GM18502 (cell line): Measurements from ENCODE around the gene ADA.

ENCODE experiments used
- ATAC-seq: cut with Tn5 transposase; IDR thresholded peaks from one replicate; pipeline ENCODE4 v1.9.1; 2021; ENCODE audit warnings: mild to moderate bottlenecking; ENCODE audit not compliant: unreplicated experiment, poor library complexity

The ADA gene

GRCh38 chr20:44627364-44628010 is 24.0 kb downstream of the ADA start:
- ATAC-seq, result no peak

DNA sequence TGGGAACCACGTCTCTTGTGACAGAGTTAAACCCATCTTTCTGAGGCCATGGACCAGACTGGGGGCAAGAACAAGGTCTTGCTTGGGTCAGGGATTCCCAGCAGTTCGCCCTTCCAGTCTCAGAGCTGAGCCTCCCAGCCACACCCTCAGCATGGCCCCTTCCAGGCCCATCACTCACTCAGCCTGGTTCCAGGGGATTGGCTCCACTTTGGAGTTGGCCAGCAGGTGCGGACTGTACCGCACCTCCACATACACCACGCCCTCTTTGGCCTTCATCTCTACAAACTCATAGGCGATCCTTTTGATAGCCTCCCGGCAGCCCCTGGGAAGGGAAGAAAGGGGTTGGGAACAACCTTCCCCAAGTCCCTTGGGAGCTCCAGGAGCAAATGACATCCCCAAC is 25.2 kb downstream of the ADA start:
- ATAC-seq, result no peak

GRCh38 chr20:44625361-44625760 is 26.1 kb downstream of the ADA start:
- ATAC-seq, result no peak

DNA sequence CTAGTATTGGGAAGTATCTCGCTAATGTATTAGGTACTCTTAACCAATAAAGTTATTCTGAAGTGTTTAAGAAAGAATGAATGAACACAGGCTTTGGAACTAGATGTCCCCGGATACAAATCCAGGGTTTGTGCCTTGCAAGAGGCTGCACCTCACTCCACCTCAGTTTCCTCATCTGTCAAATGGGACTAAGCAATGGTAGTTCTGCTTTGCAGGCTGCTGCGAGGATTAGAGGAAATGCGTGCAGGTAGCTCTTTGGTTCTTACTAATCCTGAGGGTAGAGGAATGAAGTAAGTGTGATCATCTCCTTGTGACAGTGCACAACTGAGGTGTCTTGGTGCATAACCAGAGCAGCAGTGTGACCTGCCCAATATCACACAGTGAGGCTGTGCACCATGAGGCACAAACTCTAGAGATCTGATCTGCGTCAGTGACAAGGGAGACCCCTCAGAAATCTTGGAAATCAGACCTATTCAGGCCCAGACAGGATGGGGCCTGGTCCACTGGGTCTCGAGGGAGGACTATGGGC is 26.7 kb downstream of the ADA start:
- ATAC-seq, result no peak

DNA sequence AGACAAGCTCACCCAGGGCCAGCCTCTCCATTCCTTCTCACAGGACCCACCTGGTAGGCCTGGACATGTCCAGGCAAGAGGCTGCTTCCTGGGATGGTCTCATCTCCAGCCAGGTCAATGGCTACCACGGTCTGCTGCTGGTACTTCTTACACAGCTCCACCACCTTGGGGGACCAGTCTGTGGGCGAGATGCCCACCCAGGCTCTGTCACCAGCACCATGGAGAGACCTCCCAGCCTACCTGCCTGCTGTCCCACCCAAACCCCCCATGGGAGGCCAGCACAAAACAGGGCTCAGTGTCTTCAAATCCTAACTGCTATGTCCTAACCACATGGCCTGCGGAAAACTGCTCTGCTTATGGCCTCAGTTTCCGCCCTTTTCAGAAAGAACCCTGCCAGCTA is 27.3 kb downstream of the ADA start:
- no peak for ATAC-seq

- ATAC-seq, result no peak
Measured at GRCh38 chr20:44622501-44623270, 28.8 kb downstream of the ADA start.

GRCh38 chr20:44621939-44622338 is 29.6 kb downstream of the ADA start:
- no peak for ATAC-seq

DNA sequence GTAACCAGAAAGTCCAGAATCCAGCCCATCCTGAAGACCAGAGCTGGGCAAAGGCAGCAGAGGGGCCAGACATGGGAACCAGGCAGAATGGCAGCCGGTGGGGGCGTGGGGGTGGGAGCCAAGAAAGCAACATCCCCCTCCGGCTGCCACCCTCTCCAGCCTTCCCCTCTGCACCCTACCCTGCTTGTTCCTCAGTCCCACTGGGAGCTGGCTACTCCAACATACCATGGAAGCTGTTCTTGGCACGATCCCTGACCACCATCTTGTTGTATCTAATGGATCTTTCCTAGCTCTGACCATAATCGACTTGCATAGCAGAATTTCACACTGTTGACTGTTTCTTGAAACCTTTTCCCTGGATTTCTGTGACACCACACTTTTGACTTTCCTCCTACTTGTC is 30.2 kb downstream of the ADA start:
- ATAC-seq, result no peak

- no peak for ATAC-seq
Measured at GRCh38 chr20:44620030-44620429, 31.5 kb downstream of the ADA start.

GRCh38 chr20:44619294-44619693 is 32.2 kb downstream of the ADA start:
- ATAC-seq, result no peak

DNA sequence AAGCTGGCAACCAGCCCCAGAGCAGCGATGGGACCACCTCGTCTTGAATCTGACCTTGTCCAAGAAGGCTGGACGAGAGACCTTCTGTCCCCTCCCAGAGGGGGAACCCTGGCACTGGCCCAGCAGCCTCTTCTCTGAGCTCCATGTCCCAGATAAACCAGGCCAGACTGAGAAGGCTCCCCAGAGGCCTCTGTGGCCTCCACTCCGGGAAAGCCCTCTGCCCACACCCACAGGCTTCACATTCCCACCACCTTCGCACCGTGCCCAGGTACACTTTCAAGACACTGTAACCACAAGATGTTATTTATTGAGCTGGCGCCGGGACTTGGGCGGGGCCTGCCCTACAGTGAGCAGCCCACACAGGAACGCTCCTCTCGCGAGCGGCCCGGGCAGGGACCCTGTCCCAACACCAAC is 33.2 kb downstream of the ADA start:
- ATAC-seq, result no peak

DNA sequence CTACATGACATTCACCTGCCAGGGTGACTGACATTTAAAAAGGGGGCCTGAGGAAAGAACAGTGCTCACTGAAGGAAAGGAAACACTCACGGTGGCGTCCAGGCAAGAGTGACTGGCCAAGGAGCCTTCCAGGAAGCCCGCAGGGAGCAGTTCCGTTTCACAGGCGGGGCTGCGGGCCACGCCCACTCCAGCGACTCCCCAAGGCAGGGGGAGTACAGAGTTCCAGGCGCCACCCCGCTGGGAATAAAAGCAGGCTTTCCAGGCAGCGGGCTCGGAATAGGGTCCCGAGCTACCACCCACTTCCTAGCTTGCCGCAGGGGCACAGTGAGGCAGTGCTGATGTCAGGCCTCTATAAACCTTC is 34.9 kb downstream of the ADA start:
- ATAC-seq, result no peak

GRCh38 chr20:44615876-44616603 is 35.5 kb downstream of the ADA start:
- ATAC-seq, result no peak

- no peak for ATAC-seq
Measured at GRCh38 chr20:44615169-44615791, 36.2 kb downstream of the ADA start.

DNA sequence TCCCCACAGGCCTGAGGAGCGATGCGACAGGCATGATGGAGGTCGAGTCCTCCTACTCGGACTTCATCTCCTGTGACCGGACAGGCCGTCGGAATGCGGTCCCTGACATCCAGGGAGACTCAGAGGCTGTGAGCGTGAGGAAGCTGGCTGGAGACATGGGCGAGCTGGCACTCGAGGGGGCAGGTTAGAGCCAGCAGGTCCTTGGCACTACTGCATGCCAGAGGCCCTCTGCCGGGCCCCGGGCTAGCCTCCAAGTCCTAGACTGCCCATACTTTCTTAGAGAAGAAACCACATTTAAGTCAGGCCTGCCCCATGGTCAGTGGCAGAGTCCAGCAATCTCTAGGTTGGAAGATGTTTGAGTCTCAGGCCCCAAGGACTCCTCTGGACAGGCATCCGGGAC is 37.0 kb downstream of the ADA start:
- no peak for ATAC-seq

DNA sequence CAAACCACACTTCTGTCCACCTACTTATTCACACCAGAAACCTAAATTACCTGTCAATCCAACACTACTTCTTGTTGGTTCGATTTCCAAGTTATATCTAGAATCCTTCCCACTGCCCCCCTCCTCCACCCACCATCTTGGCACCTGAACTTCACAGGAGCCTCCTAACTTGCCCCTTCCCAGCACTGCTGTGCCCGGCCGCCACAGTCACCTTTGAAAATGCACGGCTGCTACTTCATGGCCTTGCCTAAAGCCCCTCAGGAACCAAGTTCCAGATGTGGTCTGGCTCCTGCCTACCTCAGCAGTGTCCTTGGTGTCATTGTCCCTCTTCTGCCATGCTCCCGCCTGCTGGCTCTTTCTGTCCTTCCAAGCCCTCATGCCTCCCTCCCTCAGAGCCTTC is 37.9 kb downstream of the ADA start:
- no peak for ATAC-seq

- no peak for ATAC-seq
Measured at GRCh38 chr20:44610313-44610962, 41.1 kb downstream of the ADA start.

- ATAC-seq, result peak; percentile 84
Measured at GRCh38 chr20:44609516-44610312, 41.8 kb downstream of the ADA start.

GRCh38 chr20:44609006-44609515 is 42.4 kb downstream of the ADA start:
- no peak for ATAC-seq
